Smooth muscle cell (in vitro differentiated cells): ENCODE results near the gene DVL1. TPM values are rescaled to one million over a fixed set of nuclear protein-coding genes. Genes with fewer than 3 reads are reported as not detected.
"Not testable (repeated sequence)": the region's sequence is repeated elsewhere in the genome, so short reads cannot be mapped to it uniquely, and the experiment has no call there.

Experiments
- DNase-seq: peaks from one replicate; lab custom pipeline; 2025; ENCODE audit not compliant: unreplicated experiment; lab: John Stamatoyannopoulos, UW
- H2AFZ ChIP-seq: fragments of 200-600 bp; sonication (generic); 2 replicates; pipeline ENCODE4 v1.6.0; 2016; ENCODE audit warnings: antibody characterized with exemption, low read depth, mild to moderate bottlenecking
- H3F3A ChIP-seq: fragments of 200-600 bp; sonication (generic); 2 replicates; pipeline ENCODE4 v1.6.0; 2017; ENCODE audit warnings: antibody characterized with exemption, low read depth
- H3K27ac ChIP-seq: fragments of 200-600 bp; sonication (generic); 2 replicates; pipeline ENCODE4 v1.5.1; 2016; ENCODE audit warnings: low read depth, mild to moderate bottlenecking
- H3K27me3 ChIP-seq: fragments of 200-600 bp; sonication (generic); 2 replicates; pipeline ENCODE4 v1.6.1; 2016; ENCODE audit warnings: low read depth, mild to moderate bottlenecking
- H3K36me3 ChIP-seq: fragments of 200-600 bp; sonication (generic); 2 replicates; pipeline ENCODE4 v1.5.1; 2016; ENCODE audit warnings: low read depth
- H3K4me1 ChIP-seq: fragments of 200-600 bp; sonication (generic); 2 replicates; pipeline ENCODE4 v1.5.1; 2016; ENCODE audit warnings: low read depth
- H3K4me2 ChIP-seq: fragments of 200-600 bp; sonication (generic); 2 replicates; pipeline ENCODE4 v1.6.0; 2016; ENCODE audit warnings: mild to moderate bottlenecking
- H3K4me3 ChIP-seq: fragments of 200-600 bp; sonication (generic); 2 replicates; pipeline ENCODE4 v1.5.1; 2016; ENCODE audit warnings: mild to moderate bottlenecking
- H3K79me2 ChIP-seq: fragments of 200-600 bp; sonication (generic); 2 replicates; pipeline ENCODE4 v1.6.0; 2016; ENCODE audit warnings: low read depth, mild to moderate bottlenecking
- H3K9ac ChIP-seq: fragments of 200-600 bp; sonication (generic); 2 replicates; pipeline ENCODE4 v1.6.0; 2016; ENCODE audit warnings: low read depth
- H3K9me3 ChIP-seq: fragments of 200-600 bp; sonication (generic); replicated peaks from 2 replicates; pipeline ENCODE4 v1.5.1; 2016; ENCODE audit warnings: low read depth
- H4K20me1 ChIP-seq: fragments of 200-600 bp; sonication (generic); 2 replicates; pipeline ENCODE4 v1.6.0; 2016; ENCODE audit warnings: low read depth
- CTCF ChIP-seq: fragments of 200-600 bp; sonication (generic); IDR thresholded peaks from 2 replicates; pipeline ENCODE4 v1.5.1; 2017; ENCODE audit warnings: borderline replicate concordance, mild to moderate bottlenecking, antibody characterized with exemption; ENCODE audit not compliant: insufficient read depth, poor library complexity, severe bottlenecking
- WGBS: methylation state at CpG from one replicate; pipeline ENCODE4 v1.1.7; 2016; ENCODE audit warnings: low lambda C conversion rate; 5-methylcytosine and 5-hydroxymethylcytosine counted together
- polyA plus RNA-seq: library from polyadenylated mRNA; unstranded; fragments of >200 nt; fragmentation: Nextera tagmentation; extraction: Ambion mirVana; gene quantifications from 2 replicates; pipeline ENCODE4 v1.2.1, GENCODE V29; 2016
- total RNA-seq: library from RNA; depleted of rRNA; stranded (reverse); fragments of >200 nt; gene quantifications from 2 replicates; pipeline ENCODE4 v1.2.3, GENCODE V29; 2014

Gene DVL1
- total and polyA plus RNA-seq, 2 experiments from 2014 or later: 28.5 to 28.7 TPM

GRCh38 chr1:1387098-1388077 is 38.2 kb upstream of the DVL1 start:
- Histone ChIP-seq H3K27me3 (no peaks in the 10 kb centered on the region), H3K27ac (no peak overlapping the region), H3K79me2 (peaks cover 12% of the 10 kb centered on the region), H3K4me1 (no peaks in the 10 kb centered on the region), H3K4me2 (no peak overlapping the region), H2AFZ (no peak overlapping the region), H3F3A (no peaks in the 10 kb centered on the region), H3K36me3 (peaks cover 25% of the 10 kb centered on the region), H3K9ac (no peak overlapping the region), H3K4me3 (no peak overlapping the region), H3K9me3 (no peaks in the 10 kb centered on the region), H4K20me1 (peaks cover 11% of the 10 kb centered on the region)
- no peak for DNase-seq
- TF ChIP-seq CTCF: no peak
- 96% methylated on average over 50 of the region's 50 CpGs for WGBS

- H3K9ac ChIP-seq: no peak overlapping the region
- 98% methylated on average over 8 of the region's 8 CpGs for WGBS
- H2AFZ ChIP-seq: no peak overlapping the region
- DNase-seq: no peak
- H4K20me1 ChIP-seq: peaks cover 5% of the 10 kb centered on the region
- H3F3A ChIP-seq: no peaks in the 10 kb centered on the region
- H3K4me1 ChIP-seq: no peaks in the 10 kb centered on the region
- TF ChIP-seq CTCF: no peak
- H3K27ac ChIP-seq: no peak overlapping the region
- no peaks in the 10 kb centered on the region for H3K27me3 ChIP-seq
- H3K4me3 ChIP-seq: no peak overlapping the region
- H3K9me3 ChIP-seq: no peaks in the 10 kb centered on the region
- no peak overlapping the region for H3K4me2 ChIP-seq
- H3K79me2 ChIP-seq: peaks cover 7% of the 10 kb centered on the region
- H3K36me3 ChIP-seq: peaks cover 11% of the 10 kb centered on the region
Measured at GRCh38 chr1:1385931-1386330, 36.7 kb upstream of the DVL1 start.

GRCh38 chr1:1385339-1385738 is 36.1 kb upstream of the DVL1 start:
- not testable (repeated sequence) for H3F3A ChIP-seq, H3K27me3 ChIP-seq, H3K9me3 ChIP-seq, H4K20me1 ChIP-seq, H3K4me3 ChIP-seq, H3K9ac ChIP-seq, H3K4me2 ChIP-seq, H3K36me3 ChIP-seq, H2AFZ ChIP-seq, H3K4me1 ChIP-seq, H3K79me2 ChIP-seq, H3K27ac ChIP-seq, DNase-seq
- WGBS: 95% methylated on average over 29 of the region's 29 CpGs

- H3K4me1 ChIP-seq: no peaks in the 10 kb centered on the region
- no peak overlapping the region for H3K4me3 ChIP-seq
- no peak overlapping the region for H2AFZ ChIP-seq
- peaks cover 8% of the 10 kb centered on the region for H3F3A ChIP-seq
- no peaks in the 10 kb centered on the region for H3K36me3 ChIP-seq
- TF ChIP-seq CTCF: no peak
- no peak for DNase-seq
- no peaks in the 10 kb centered on the region for H3K9me3 ChIP-seq
- 84% methylated on average over 8 of the region's 8 CpGs for WGBS
- H4K20me1 ChIP-seq: no peaks in the 10 kb centered on the region
- no peaks in the 10 kb centered on the region for H3K27me3 ChIP-seq
- H3K79me2 ChIP-seq: peaks cover 7% of the 10 kb centered on the region
- no peak overlapping the region for H3K4me2 ChIP-seq
- H3K27ac ChIP-seq: no peak overlapping the region
- no peak overlapping the region for H3K9ac ChIP-seq
Measured at GRCh38 chr1:1381294-1381693, 32.1 kb upstream of the DVL1 start.
